ENCODE measurements around the gene WNT5A. TPM values are rescaled to one million over a fixed set of nuclear protein-coding genes. Genes with fewer than 3 reads are reported as not detected.

Gene WNT5A
- total and polyA plus RNA-seq, 2 donors (not counting 3 experiments of a cell fraction or from before 2014, with no cell fraction given): 0.08 to 0.33 TPM

DNA sequence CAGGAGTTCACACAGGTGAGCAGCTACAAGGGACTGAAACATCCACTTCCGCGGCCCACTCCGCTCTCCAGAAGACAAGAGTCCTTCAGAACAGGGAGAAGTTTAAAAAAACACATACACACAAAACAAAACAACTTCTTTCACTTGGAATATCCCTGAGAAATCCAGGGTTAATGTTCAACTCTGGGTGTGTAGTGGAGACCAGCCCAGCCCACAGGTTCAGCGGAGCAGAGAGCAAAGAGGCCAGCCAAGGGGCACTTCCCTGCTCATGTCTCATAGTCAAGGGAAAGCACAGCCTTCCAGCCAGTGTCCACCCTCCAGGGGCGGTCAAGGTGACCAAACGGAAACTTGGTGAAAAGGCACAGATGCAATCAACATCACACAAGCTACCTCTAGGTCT lies 41.6 kb downstream of the WNT5A start:
- Histone ChIP-seq H4K20me1 (replicated peaks; ENCODE audit: control insufficient read depth, extremely low read depth, insufficient read depth, low read length) (no peaks in the 10 kb centered on the region), H3K4me2 (ENCODE audit: insufficient read depth, low read length) (no peak overlapping the region), H3K27ac (ENCODE audit: insufficient read depth, low read depth, low read length) (no peak overlapping the region), H3K79me2 (ENCODE audit: control insufficient read depth, insufficient read depth, low read length) (no peaks in the 10 kb centered on the region), H3K9me3 (replicated peaks; ENCODE audit: control insufficient read depth, insufficient read depth, low read length) (no peaks in the 10 kb centered on the region), H3K27me3 (ENCODE audit: control insufficient read depth in 2 of 2, insufficient read depth in 2 of 2, low read length in 2 of 2) (no peaks in the 10 kb centered on the region), H2AFZ (ENCODE audit: low read depth, low read length) (no peak overlapping the region), H3K9me1 (replicated peaks; ENCODE audit: control insufficient read depth, extremely low read depth, insufficient read depth, low read length) (no peaks in the 10 kb centered on the region), H3K9ac (replicated peaks; ENCODE audit: extremely low read depth, insufficient read depth, low read length) (no peak overlapping the region), H3K36me3 (ENCODE audit: control insufficient read depth in 2 of 2, extremely low read depth in 1 of 2, insufficient read depth in 2 of 2, low read length in 2 of 2) (no peaks in the 10 kb centered on the region), H3K4me3 (replicated peaks in 1 of 3; ENCODE audit: insufficient read depth in 1 of 3, low read depth in 1 of 3, low read length in 3 of 3) (no peak overlapping the region), H3K4me1 (ENCODE audit: control insufficient read depth, extremely low read depth, insufficient read depth, low read length) (no peaks in the 10 kb centered on the region)
- DNase-seq (ENCODE audit: low read depth, low spot score): no peak
- intact Hi-C loops (cut with micrococcal nuclease): no loop called here
- dilution Hi-C loops (cut with MboI; ENCODE audit: extremely low pct_ligation_motif_present, low sequenced_read_pairs): no loop called here
- TF ChIP-seq POLR2AphosphoS5 (IDR thresholded peaks at IDR 0.05; ENCODE audit: insufficient read depth, low read depth, low read length): no peak
- TF ChIP-seq, protein P1, sequence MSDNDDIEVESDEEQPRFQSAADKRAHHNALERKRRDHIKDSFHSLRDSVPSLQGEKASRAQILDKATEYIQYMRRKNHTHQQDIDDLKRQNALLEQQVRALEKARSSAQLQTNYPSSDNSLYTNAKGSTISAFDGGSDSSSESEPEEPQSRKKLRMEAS (IDR thresholded peaks at IDR 0.05; ENCODE audit: insufficient read depth, insufficient read length): no peak
- TF ChIP-seq FOS (IDR thresholded peaks at IDR 0.05; ENCODE audit: borderline replicate concordance, insufficient read depth, low read length): no peak
- TF ChIP-seq JUN (IDR thresholded peaks at IDR 0.05; ENCODE audit: borderline replicate concordance, insufficient read depth, insufficient read length, low read depth): no peak
- no peak for TF ChIP-seq EZH2 (IDR thresholded peaks at IDR 0.05; ENCODE audit: borderline replicate concordance, low read depth, low read length, severe bottlenecking)
- TF ChIP-seq, protein P2, sequence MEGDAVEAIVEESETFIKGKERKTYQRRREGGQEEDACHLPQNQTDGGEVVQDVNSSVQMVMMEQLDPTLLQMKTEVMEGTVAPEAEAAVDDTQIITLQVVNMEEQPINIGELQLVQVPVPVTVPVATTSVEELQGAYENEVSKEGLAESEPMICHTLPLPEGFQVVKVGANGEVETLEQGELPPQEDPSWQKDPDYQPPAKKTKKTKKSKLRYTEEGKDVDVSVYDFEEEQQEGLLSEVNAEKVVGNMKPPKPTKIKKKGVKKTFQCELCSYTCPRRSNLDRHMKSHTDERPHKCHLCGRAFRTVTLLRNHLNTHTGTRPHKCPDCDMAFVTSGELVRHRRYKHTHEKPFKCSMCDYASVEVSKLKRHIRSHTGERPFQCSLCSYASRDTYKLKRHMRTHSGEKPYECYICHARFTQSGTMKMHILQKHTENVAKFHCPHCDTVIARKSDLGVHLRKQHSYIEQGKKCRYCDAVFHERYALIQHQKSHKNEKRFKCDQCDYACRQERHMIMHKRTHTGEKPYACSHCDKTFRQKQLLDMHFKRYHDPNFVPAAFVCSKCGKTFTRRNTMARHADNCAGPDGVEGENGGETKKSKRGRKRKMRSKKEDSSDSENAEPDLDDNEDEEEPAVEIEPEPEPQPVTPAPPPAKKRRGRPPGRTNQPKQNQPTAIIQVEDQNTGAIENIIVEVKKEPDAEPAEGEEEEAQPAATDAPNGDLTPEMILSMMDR (IDR thresholded peaks at IDR 0.05; ENCODE audit: extremely low read depth in 1 of 2, insufficient read depth in 1 of 2, low read depth in 1 of 2, low read length in 2 of 2): no peak
- TF ChIP-seq POLR2A (IDR thresholded peaks at IDR 0.05; ENCODE audit: low read depth, low read length): no peak
- no peak for TF ChIP-seq GATA2 (IDR thresholded peaks at IDR 0.05; ENCODE audit: insufficient read depth, insufficient read length, low read depth, low read length)
- no peak for TF ChIP-seq MYC (IDR thresholded peaks at IDR 0.05; ENCODE audit: low read depth, low read length)
- BruUV-seq (replicated peaks): no TSS peak
- FAIRE-seq: no peak
- ChIA-PET POLR2A (no interaction called here), CTCF (no interaction called here)

Data from endothelial cell of umbilical vein (primary cell).